Activated CD4-positive, CD25-positive, alpha-beta regulatory T cell treated with anti-CD3 and anti-CD28 coated beads, Interleukin-2, amount 50 U/mL, for 72 hours (primary cell): ENCODE results near the gene BBX.
"Not testable (repeated sequence)": the region's sequence is repeated elsewhere in the genome, so short reads cannot be mapped to it uniquely, and the experiment has no call there.

Source experiments
- DNase-seq: peaks from one replicate; pipeline ENCODE4 v3.0.0; 2021

The BBX gene

DNA sequence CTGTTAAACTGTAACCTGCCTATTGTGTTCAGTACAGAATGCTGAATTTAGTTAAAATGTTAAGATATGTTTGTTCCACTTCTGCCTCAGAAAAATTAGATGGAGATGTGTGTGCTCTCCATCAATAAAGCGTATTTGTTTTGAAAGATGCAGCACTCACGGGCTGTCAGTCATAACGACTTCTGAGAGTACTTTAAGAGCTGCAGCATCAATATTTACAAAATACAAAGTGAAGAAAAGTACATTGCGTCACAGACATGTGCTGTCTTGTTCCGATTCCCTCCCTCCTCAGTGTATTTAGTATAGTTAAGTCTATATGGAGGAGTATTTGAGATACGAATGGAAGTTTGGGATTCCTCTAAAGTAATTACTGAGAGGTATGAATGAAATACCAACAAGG is 166.6 kb downstream of the BBX start:
- DNase-seq: no peak

DNA sequence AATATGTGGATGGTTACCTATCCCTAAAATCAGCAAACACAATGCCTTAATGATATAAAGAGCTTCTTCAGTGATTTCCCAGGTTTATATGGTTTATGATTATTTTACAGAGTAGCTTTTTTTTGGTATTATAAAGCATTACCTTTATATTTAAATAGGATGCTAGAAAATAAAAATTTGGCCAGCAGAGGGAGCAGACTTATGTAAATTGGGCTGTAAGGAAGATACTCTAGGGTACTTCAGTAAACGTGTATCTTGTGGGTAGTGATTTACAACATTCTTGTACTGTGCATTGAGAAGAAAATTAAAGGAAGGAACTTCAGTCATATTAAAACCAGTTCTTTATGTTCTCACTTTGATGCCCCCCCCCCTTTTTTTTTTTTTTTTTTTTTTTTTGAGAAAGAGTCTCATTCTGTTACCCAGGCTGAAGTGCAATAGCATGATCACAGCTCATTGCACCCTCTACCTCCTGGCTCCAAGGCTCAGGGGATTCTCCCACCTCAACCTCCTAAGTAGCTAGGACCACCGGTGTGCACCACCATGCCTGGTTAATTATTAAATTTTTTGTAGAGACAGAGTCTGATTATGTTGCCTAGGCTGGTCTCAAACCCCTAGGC is 167.9 kb downstream of the BBX start:
- DNase-seq: no peak

DNA sequence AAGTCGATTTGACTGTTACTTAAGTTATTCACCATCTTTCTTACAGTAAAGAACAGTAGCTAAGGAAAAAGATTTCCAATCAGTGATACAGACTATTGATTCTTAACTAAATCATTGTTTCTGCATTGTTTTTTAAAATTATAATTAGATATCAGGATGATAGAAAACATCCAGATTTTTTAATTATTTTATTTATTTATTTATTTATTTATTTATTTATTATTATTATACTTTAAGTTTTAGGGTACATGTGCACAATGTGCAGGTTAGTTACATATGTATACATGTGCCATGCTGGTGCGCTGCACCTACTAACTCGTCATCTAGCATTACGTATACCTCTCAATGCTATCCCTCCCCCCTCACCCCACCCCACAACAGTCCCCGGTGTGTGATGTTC is 169.2 kb downstream of the BBX start:
- not testable (repeated sequence) for DNase-seq

DNA sequence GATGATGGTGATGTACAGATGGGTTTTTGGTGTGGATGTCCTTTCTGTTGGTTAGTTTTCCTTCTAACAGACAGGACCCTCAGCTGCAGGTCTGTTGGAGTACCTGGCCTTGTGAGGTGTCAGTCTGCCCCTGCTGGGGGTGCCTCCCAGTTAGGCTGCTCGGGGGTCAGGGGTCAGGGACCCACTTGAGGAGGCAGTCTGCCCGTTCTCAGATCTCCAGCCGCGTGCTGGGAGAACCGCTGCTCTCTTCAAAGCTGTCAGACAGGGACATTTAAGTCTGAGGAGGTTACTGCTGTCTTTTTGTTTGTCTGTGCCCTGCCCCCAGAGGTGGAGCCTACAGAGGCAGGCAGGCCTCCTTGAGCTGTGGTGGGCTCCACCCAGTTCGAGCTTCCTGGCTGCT is 174.6 kb downstream of the BBX start:
- not testable (repeated sequence) for DNase-seq

DNA sequence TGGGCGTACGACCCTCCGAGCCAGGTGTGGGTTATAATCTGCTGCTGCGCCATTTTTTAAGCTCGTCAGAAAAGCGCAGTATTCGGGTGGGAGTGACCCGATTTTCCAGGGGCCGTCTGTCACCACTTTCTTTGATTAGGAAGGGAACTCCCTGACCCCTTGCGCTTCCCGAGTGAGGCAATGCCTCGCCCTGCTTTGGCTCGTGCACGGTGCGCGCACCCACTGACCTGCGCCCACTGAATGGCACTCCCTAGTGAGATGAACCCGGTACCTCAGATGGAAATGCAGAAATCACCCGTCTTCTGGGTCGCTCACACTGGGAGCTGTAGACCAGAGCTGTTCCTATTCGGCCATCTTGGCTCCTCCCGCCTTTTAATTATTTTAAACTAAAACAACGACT is 175.1 kb downstream of the BBX start:
- DNase-seq: not testable (repeated sequence)

DNA sequence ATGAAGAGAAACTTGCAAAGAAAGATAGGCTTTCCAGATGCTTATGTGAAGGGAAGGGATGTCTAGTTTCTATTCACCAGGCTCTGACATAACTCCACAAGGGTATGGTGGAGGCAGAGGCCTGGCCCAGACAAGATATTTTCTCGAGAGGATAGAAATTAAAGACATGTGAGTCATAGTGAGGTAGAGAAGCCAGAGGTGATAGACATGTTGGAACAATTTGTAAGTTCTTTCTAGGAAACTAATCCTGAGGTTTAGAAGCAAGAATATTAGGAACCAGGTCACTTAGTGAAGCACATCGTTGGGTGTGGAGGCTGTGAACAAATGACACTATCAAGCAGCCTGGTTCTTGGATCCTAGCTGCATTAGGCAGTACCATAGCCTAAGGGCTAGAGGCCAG is 176.9 kb downstream of the BBX start:
- no peak for DNase-seq

DNA sequence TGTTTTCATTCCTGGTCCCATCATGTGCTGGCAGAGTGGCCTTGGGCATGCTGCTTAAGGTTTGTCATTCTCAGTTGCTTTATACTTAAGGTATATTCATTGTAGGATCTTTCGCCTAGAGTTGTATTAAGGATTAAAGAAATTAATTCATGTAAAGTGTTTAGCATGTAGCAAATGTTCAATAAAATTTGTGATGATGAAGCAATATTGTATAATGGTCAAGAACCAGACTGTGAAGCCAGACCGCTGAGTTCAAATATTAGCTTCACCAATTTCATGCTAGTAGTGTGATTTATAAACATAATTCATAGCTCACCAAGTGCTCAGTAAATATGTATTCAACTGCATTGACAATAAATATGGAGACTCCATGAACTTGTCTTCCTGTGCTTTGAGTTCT is 178.5 kb downstream of the BBX start:
- DNase-seq: no peak

DNA sequence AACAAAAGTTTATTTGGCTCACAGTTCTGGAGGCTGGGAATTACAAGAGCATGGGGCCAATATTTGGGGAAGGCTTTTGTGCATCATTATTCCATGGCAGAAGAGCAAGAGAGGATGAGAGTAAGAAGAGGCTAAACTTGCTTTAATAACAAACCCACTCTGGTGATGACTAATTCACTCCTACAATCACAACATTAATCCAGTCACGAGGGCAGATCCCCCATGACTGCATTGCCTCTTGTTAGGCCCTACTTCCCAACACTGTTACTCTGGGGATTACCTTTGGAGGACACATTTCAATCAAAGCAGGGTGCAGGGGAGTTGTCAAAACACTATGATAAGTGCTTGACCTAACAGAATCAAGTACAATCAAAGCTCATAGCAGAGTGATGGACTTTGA is 181.7 kb downstream of the BBX start:
- DNase-seq: no peak

DNA sequence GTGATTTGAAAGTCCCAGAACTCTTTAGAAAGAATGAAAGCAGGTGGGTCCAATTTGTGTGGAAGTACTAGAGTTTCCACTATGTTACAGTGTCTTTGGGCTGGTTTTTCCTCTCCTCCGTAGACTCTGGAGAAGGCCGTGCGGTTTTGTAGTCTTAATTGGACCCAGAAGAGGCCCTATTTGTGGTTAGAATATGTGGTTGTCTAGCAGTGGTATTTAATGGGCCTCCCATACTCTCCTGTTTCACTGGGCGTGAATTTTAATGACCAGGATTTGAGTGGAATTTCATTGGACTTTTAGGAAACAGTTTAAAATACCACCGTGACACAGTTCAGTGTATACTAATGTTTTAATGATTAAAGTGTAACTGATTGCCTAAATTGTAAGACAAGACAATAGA is 182.3 kb downstream of the BBX start:
- no peak for DNase-seq

DNA sequence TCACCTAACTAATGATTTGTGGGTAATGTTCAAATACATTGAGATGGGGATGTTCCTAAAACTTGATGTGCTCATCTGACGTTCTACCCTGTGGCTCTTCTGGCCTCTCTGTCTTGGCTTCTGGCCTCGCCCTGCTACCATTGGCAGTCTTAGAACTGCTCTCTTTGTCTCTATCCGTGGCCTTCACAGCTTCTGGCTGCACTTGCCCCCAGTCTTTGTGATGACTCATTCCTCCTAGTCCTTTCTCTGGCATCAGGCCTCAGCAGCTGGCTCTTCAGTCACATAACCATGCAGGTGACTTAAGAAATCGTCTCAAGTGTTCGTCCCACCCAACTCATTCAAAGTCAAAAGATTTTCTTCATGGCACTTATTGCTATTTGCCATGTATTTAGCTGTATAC is 188.1 kb downstream of the BBX start:
- no peak for DNase-seq

DNA sequence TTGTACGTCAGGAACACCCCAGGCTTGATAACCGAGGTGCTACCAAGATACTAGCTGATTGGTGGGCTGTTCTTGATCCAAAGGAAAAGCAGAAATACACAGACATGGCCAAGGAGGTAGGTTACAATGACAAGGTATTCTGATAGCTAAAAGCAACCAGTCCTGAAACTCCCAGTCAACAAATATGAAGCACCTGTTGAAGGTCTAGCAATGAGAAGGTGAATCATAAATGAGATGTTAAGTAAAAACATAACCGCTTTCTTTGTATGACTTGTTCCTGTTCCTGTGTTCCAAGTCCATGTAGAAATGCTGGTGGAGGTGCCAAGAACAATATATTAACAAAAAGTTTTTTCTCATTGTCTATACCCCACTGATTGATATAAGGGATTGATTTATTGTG is 194.0 kb downstream of the BBX start:
- no peak for DNase-seq

DNA sequence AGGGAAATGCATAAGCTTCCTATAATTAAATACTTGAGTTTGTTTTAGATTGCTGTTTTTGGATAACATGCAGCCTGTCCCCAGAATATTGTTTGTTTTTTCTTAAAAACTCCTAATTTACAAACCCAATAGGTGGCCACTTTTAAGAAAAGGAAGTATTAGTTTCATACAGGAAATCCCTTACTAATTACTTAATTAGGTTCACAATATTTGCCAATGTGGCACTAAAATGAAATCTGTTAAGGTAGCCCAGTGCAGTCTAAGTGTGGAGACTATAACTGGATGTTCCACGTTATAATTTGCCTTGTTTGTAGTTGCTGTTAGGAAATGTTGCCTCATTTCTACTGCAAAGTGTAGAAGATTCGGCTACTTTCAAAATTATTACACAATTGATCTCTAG is 195.8 kb downstream of the BBX start:
- no peak for DNase-seq

DNA sequence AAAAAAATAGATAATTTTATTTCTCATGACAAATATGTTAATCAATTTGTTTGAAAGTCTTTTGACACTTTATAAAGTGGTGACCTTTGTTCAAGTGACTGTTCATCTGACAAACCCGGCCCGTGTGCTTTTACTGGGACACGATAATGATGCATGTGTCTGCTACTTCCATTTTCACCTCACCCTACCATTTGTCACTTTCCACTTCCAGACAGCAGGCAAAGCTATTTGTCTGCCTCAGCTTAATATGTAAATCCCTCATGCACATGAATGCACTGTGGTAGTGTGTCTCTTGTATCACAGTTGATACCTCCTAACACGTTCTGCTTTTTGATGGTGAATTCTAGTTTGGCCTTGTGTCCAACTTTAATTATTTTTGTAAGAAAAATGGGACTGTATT is 204.3 kb downstream of the BBX start:
- no peak for DNase-seq

DNA sequence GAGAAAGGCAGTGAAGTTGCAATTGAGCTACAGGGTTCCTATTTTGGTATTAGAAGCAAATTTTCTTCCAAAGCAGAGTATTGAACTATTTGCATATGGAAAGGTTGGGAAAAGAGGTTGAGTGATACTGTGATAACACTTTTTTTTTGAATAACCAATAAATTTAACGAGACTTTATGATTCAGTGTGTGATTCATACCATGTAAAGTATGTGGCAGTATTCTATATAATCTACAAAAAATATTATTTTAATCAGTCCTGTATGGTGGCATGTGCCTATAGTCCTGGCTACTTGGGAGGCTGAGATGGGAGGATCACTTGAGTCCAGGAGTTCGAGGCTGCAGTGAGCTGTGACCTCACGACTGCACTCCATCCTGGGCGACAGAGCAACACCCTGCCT is 206.9 kb downstream of the BBX start:
- DNase-seq: no peak

DNA sequence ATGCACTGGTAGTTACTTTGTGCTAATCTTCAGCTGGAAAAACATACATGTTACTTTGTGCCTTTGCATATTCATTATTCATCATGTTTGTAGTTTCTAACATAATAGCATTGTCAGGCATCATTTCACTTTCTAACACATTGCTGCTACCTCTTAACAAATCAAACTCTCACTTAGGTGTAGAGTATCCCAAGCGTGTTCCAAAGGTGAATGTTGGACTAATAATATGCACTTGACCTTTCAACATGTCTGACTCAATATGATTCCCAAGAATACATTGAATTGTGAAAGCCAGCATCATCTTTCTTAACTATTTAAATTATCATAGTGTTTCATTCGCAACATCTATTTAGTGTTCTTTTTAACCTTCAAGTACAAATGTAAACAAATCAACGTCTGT is 211.6 kb downstream of the BBX start:
- DNase-seq: no peak

DNA sequence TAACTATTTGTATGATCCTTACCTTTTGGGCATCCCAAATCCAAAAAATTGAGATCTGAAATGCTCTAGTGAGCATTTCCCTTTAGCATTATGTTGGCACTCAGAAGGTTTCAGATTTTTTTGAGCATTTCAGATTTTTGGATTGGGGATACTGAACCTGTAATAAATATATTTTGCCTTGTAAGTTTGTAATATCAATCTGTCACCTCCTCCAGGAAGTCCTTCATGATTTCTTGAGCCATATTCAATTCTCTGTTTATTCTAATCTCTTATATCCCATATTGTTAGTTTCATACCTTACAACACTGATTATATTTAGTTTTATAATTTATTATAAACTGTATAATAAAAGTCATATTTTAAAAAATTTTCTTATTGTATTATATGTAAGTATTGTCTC is 215.2 kb downstream of the BBX start:
- DNase-seq: no peak

DNA sequence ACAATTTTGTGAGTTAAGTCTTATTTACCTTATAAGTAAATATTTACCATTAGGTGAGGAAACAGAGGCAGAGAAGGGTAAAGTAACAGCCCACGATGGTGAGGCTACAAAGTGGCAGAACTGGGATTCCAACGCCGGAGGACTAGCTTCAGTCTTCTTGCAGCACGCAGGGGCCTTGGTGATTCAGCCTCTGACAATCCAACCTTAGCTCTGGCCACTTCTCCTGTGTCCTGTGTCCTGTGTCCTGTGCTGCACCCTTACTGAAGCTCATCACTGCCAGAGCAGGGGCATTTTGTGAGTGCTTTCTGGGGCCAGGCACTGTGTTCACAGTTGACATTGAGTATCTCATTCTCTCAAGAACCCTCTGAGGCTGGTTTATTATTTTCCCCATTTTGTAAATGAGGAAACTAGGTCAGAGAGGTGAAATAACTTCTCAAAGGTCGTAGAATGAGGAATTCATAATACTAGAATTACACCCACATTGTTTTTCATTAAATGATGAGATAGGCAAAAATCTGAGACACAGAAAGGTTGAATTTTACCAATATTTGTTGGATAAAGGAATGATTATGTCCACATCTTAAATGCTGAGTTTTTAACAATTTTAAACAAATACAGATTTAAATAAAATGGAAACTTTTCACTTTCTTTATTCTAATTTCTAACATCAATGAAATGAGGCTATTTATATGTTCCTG is 215.9 kb downstream of the BBX start:
- DNase-seq: no peak

DNA sequence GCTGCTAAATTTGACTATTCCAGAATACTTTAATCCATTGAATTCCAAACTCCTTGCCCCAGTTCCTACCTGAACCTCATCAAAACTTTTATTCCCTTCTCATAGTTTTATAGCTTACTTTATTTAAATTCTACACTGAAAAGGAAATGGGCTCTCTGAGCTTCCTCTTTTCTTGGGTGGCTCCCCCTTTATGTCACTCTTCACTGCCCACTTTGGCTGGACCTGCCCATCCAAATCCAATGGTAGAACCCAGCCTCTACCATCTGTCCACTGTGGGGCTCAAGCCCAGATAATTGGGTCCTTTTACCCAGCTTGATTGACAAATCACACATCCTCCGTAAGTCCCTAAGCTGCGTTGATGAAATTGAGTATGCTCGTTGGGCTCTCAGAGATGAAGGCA is 216.5 kb downstream of the BBX start:
- DNase-seq: no peak

DNA sequence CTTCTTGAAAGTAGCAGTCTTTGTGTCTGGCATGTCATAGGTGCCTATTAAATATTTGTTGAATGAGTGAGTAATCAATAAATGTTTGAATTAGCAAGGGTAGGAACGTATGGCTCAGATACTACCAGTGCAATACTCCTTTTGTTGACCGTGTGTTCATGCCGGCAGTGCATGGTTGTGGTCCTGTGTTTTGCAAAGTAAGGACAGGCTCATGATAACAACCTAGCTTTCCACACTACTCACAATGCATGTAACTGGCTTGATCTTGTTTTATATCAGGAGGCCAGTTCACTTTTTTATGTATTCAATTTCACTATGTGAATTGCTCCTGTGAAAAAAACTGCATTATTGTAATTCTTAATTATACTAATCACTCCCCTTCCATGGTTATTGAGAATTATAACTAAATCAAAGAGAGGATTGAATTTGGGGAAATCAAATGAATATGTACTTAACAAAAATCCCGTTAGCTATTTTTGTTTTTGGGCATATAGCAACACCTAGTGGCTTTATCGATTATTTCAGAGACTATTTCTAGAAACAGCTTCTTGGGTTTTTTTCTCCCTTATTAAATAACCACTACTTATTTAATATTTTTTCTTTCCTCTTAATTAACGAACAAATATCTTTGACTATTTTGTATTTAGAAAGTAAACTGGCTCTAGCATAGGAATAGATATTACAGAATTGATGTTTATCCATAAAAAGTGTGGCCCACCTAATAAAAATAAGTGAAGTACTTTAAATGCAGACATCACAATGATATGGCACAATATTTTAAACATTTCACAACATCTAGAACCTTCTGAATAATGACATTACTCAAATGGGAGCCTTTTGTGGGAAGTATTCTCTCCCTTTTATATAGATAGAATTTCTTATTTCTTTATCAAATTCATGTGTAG is 218.5 kb downstream of the BBX start:
- DNase-seq: no peak

DNA sequence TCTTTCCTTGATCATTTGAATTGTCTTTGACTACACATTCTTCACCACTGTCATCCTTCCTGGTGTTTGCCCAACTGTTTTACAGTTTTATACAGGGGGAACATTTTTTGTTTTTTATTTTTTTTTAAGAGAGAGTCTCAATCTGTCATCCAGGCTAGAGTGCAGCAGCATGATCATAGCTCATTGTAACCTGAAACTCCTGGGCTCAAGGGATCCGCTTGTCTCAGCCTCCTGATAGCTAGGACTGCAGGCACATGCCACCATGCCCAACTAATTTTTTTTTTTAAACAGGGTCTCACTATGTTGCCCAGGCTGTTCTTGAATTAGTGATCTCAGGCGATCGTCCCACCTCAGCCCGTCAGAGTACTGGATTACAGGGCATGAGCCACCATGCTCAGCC is 222.6 kb downstream of the BBX start:
- no peak for DNase-seq

DNA sequence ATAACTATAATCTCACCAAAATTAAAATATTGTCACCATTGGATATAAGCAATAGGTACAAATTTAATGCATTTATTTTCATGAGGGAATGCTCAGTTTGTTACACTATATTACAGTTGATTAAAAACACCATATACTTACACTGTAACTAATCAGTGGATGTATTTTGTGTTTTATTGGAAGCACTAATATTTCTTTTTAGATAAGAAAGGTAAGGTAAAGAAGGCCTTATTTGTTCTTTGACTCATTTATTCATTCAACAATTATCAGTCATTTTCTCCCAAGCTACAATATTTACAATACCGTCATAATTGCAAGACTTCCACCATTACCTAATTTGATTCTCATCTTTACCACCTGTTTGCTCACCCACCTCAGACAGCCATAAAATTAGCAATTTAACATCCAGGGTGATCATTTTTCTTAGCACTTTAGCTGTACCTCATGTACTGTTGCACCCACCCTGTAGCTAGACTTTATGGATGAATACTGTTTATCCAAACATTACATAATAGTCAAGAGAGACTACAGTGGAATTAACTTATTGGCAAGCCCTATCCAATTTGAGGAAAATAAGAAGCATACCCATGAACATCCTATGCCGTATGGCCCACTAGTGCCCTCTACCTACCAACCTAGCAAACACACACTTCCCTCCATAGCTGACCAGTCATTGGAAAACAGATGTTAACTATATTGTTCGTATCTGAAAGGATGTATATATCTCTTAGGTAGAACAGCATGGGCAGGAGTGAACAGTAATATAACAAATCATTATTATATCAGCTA is 229.6 kb downstream of the BBX start:
- no peak for DNase-seq

DNA sequence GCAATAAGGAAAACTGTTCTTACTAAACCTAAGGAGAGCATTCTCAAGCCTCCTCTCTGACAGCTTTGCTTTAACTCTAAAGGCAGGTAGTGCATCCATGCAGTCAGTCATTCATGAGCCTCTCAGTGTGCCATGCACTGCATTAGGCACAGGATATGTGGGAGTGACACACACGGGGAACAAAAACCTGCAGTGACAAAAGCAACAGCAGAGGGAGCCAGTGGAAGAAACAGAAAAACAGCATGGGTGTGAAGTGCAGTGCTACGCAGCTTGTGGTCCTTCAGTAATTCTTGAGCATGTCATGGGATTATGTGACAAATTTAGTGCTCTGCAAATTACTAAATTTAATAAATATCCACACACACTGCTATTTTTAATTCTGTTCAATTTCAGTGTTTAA is 230.7 kb downstream of the BBX start:
- DNase-seq: no peak

DNA sequence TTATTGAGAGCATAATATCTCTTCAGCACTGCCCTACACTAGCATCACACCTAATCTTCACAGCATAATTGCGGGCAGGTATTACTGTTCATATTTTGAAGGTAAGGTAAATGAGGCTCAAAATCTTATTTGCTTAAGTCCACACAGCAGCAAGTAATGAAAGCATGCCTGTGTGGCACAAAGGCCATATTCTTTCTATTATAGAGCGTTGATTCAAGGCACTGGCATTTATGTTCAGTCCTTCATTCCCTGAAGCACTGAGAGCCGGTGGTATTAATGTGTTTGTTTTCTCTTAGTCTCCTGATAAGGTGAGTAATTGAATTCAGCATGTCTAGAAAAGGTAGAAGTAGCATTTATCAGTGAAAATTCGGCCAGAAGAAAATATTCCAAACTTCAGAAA is 231.2 kb downstream of the BBX start:
- no peak for DNase-seq
